Measurements from ENCODE around the gene CRYBG1. TPM values are rescaled to one million over a fixed set of nuclear protein-coding genes. Genes with fewer than 3 reads are reported as not detected.

The CRYBG1 gene
- total and polyA plus RNA-seq, 5 donors from 2014 or later = 16.4 to 83.8 (median 19.6) TPM

- DNase-seq = no peak
- Histone ChIP-seq H3K27ac (ENCODE audit: insufficient read depth, low read length, poor library complexity, severe bottlenecking) (no peak overlapping the region), H3K4me3 (ENCODE audit: low read depth, low read length) (no peak overlapping the region), H3K36me3 (ENCODE audit: control insufficient read depth, insufficient read depth, low read length) (no peaks in the 10 kb centered on the region), H3K27me3 (ENCODE audit: control insufficient read depth, insufficient read depth, low read length) (peaks cover 9% of the 10 kb centered on the region), H3K9me3 (ENCODE audit: control insufficient read depth in 2 of 2, low read length in 2 of 2) (no peaks in the 10 kb centered on the region), H3K4me1 (ENCODE audit: control insufficient read depth, insufficient read depth, low read length, poor library complexity, severe bottlenecking) (no peaks in the 10 kb centered on the region)
- Mint-ChIP-seq H3K4me1 (no peaks in the 10 kb centered on the region), H3K36me3 (no peaks in the 10 kb centered on the region), H3K4me3 (no peak overlapping the region), H3K9me3 (peaks cover 0 to 2% (median 0%) of the 10 kb centered on the region in 7 donors), H3K27ac (no peak overlapping the region), H3K27me3 (peaks cover 49% of the 10 kb centered on the region)
- ATAC-seq (ENCODE audit: low read depth in 2 of 2) = no peak
Measured at GRCh38 chr6:106413722-106414121, 53.2 kb downstream of the CRYBG1 start.

DNA sequence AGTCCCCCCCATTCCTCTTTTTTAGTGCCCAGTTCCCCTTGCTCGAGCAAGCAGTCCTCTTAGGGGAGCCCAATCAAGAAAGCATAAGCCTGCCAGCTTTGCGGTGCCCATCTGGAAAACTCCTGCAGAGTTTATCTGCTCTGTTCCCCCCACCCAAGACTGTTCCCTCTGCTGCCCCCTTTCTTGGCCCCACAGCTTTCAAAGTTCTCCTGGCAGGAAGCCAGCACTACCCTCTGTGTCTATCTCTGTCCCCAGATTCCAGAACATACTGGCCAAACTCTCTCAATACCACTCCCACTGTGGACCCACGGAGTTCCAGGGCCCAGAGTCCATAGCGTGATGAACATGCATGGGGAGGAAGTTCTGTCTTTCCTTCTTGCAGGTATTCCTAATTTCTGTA, 55.4 kb downstream of the CRYBG1 start:
- no peaks in the 10 kb centered on the region for H3K4me1 ChIP-seq (ENCODE audit: control insufficient read depth, insufficient read depth, low read length, poor library complexity, severe bottlenecking)
- H3K4me3 ChIP-seq (ENCODE audit: low read depth, low read length) = no peak overlapping the region
- ATAC-seq (ENCODE audit: low read depth in 2 of 2) = no peak
- Mint-ChIP-seq H3K27ac (no peak overlapping the region), H3K9me3 (peaks cover 0 to 2% (median 0%) of the 10 kb centered on the region in 7 donors), H3K27me3 (peaks cover 50% of the 10 kb centered on the region), H3K36me3 (no peaks in the 10 kb centered on the region), H3K4me3 (peak overlapping the region in 1 of 4 donors; percentile 53), H3K4me1 (no peaks in the 10 kb centered on the region)
- H3K36me3 ChIP-seq (ENCODE audit: control insufficient read depth, insufficient read depth, low read length) = no peaks in the 10 kb centered on the region
- no peaks in the 10 kb centered on the region for H3K9me3 ChIP-seq (ENCODE audit: control insufficient read depth in 2 of 2, low read length in 2 of 2)
- H3K27me3 ChIP-seq (ENCODE audit: control insufficient read depth, insufficient read depth, low read length) = peaks cover 10% of the 10 kb centered on the region
- no peak for DNase-seq
- no peak overlapping the region for H3K27ac ChIP-seq (ENCODE audit: insufficient read depth, low read length, poor library complexity, severe bottlenecking)

DNA sequence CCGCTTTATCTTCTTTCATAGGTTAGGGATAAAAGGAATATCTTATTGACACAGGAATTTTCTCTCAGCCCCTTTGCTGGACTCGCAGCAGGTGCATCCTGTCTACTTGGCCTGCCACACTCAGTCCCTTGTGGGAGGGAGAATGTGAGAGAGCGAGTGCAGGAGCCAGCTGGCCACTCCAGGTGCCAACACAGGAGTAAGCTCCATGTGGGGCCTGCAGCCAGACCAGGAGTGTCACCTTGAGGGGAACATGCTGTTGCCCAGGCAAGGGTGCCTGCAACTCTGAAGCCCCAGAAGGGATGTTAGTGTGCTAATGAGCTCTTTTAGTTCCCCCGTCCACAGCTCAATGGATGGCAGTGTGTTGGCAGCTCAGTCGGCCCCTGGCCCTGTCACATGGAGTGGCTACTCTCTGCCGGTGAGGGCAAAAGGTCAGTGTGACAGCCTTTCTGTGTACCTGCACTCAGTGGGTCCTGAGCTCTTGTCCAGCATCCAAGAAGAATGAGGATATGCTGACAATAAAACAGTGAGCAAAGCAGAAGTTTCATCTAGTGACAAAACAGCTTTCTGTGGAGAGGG, 57.1 kb downstream of the CRYBG1 start:
- Mint-ChIP-seq H3K27ac (no peak overlapping the region), H3K4me3 (no peak overlapping the region), H3K27me3 (peaks cover 43% of the 10 kb centered on the region), H3K4me1 (no peaks in the 10 kb centered on the region), H3K36me3 (no peaks in the 10 kb centered on the region), H3K9me3 (peaks cover 0 to 2% (median 0%) of the 10 kb centered on the region in 7 donors)
- H3K27me3 ChIP-seq (ENCODE audit: control insufficient read depth, insufficient read depth, low read length) = peaks cover 9% of the 10 kb centered on the region
- no peaks in the 10 kb centered on the region for H3K4me1 ChIP-seq (ENCODE audit: control insufficient read depth, insufficient read depth, low read length, poor library complexity, severe bottlenecking)
- no peaks in the 10 kb centered on the region for H3K36me3 ChIP-seq (ENCODE audit: control insufficient read depth, insufficient read depth, low read length)
- ATAC-seq (ENCODE audit: low read depth in 2 of 2) (no peak), DNase-seq (no peak)
- H3K27ac ChIP-seq (ENCODE audit: insufficient read depth, low read length, poor library complexity, severe bottlenecking) = no peak overlapping the region
- H3K9me3 ChIP-seq (ENCODE audit: control insufficient read depth in 2 of 2, low read length in 2 of 2) = no peaks in the 10 kb centered on the region
- no peak overlapping the region for H3K4me3 ChIP-seq (ENCODE audit: low read depth, low read length)

DNA sequence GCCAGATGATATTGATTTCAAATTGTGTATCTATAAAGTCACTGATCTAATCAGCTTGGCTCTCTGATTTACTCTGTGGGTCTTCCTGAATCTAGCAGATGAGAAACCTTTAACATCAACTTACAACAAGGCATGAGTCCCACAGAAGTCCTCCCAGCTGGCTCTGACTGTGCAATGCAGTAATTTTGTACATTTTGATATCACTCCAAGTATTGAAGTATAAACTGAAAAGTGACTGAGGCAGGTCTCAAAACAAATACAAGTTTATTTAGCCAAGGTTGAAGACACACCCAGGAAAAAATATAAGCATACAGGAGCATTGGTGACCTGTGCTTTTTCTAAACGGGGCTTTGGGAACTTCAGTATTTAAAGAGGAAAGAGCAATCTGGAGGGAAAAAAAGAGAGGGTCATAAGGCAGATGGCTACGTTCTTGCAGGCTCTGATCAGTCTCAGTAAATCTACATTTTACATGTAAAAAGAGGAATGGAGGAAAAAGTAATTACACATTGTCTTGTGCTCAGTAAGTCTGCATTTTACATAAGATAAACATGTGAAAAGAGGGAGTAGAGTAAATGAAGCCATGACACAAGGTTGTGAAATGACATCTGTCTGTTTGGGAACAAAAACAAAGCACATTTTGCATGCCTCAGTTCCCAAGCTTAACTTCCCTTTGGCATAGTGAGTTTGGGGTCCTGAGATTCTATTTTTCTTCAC, 59.5 kb downstream of the CRYBG1 start:
- Mint-ChIP-seq H3K4me3 (no peak overlapping the region), H3K36me3 (no peaks in the 10 kb centered on the region), H3K4me1 (no peaks in the 10 kb centered on the region), H3K9me3 (peaks cover 0 to 2% (median 0%) of the 10 kb centered on the region in 7 donors), H3K27ac (no peak overlapping the region), H3K27me3 (peaks cover 41% of the 10 kb centered on the region)
- no peaks in the 10 kb centered on the region for H3K4me1 ChIP-seq (ENCODE audit: control insufficient read depth, insufficient read depth, low read length, poor library complexity, severe bottlenecking)
- H3K9me3 ChIP-seq (ENCODE audit: control insufficient read depth in 2 of 2, low read length in 2 of 2) = no peaks in the 10 kb centered on the region
- peaks cover 9% of the 10 kb centered on the region for H3K27me3 ChIP-seq (ENCODE audit: control insufficient read depth, insufficient read depth, low read length)
- no peak overlapping the region for H3K4me3 ChIP-seq (ENCODE audit: low read depth, low read length)
- H3K27ac ChIP-seq (ENCODE audit: insufficient read depth, low read length, poor library complexity, severe bottlenecking) = no peak overlapping the region
- H3K36me3 ChIP-seq (ENCODE audit: control insufficient read depth, insufficient read depth, low read length) = no peaks in the 10 kb centered on the region
- DNase-seq (no peak), ATAC-seq (ENCODE audit: low read depth in 2 of 2) (no peak)

DNA sequence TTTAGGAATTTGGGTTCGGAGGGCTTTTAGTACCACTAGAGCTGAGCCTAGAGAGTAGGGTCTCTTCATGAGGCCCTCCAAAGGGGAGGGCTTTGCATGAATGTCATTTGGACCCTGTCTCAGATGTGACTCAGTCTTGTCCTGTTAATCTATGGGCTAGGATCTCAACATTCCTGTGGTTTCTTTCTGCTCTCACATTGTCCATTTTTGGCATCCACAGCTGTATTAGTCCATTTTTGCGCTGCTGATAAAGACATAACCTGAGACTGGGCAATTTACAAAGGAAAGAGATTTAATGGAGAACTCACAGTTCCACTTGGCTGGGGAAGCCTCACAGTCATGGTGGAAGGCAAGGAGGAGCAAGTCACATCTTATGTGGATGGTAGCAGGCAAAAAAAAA, 61.0 kb downstream of the CRYBG1 start:
- no peak overlapping the region for H3K27ac Mint-ChIP-seq
- no peaks in the 10 kb centered on the region for H3K36me3 Mint-ChIP-seq
- Histone ChIP-seq H3K4me1 (ENCODE audit: control insufficient read depth, insufficient read depth, low read length, poor library complexity, severe bottlenecking) (no peaks in the 10 kb centered on the region), H3K36me3 (ENCODE audit: control insufficient read depth, insufficient read depth, low read length) (no peaks in the 10 kb centered on the region), H3K4me3 (ENCODE audit: low read depth, low read length) (no peak overlapping the region), H3K9me3 (ENCODE audit: control insufficient read depth in 2 of 2, low read length in 2 of 2) (no peaks in the 10 kb centered on the region), H3K27ac (ENCODE audit: insufficient read depth, low read length, poor library complexity, severe bottlenecking) (no peak overlapping the region), H3K27me3 (ENCODE audit: control insufficient read depth, insufficient read depth, low read length) (peaks cover 6% of the 10 kb centered on the region)
- H3K4me3 Mint-ChIP-seq = no peak overlapping the region
- ATAC-seq (ENCODE audit: low read depth in 2 of 2) (no peak), DNase-seq (no peak)
- H3K27me3 Mint-ChIP-seq = peaks cover 30% of the 10 kb centered on the region
- peaks cover 0 to 2% (median 0%) of the 10 kb centered on the region in 7 donors for H3K9me3 Mint-ChIP-seq
- no peaks in the 10 kb centered on the region for H3K4me1 Mint-ChIP-seq

DNA sequence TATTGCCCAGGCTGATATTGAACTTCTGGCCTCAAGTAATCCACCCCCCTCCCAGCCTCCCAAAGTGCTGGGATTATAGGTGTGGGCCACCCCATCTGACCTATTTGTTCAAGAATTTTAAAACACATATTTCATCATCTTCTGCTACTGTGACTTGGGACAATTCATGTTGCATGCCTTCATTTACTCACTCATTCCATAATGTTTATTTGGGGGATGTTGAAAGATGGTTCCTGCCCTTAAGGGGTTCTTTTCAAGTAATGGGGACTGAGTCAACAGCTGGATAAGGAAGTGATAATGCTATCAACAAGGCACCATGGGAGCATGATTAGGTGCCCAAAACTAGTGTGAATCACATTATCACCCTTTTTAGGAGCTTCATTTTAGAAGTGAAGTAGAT, 62.0 kb downstream of the CRYBG1 start:
- no peaks in the 10 kb centered on the region for H3K36me3 ChIP-seq (ENCODE audit: control insufficient read depth, insufficient read depth, low read length)
- Mint-ChIP-seq H3K27ac (no peak overlapping the region), H3K4me3 (no peak overlapping the region), H3K36me3 (no peaks in the 10 kb centered on the region), H3K27me3 (peaks cover 27% of the 10 kb centered on the region), H3K4me1 (no peaks in the 10 kb centered on the region), H3K9me3 (peaks cover 0 to 2% (median 0%) of the 10 kb centered on the region in 7 donors)
- H3K4me1 ChIP-seq (ENCODE audit: control insufficient read depth, insufficient read depth, low read length, poor library complexity, severe bottlenecking) = no peaks in the 10 kb centered on the region
- no peak overlapping the region for H3K4me3 ChIP-seq (ENCODE audit: low read depth, low read length)
- DNase-seq = no peak
- no peaks in the 10 kb centered on the region for H3K9me3 ChIP-seq (ENCODE audit: control insufficient read depth in 2 of 2, low read length in 2 of 2)
- H3K27me3 ChIP-seq (ENCODE audit: control insufficient read depth, insufficient read depth, low read length) = peaks cover 6% of the 10 kb centered on the region
- no peak overlapping the region for H3K27ac ChIP-seq (ENCODE audit: insufficient read depth, low read length, poor library complexity, severe bottlenecking)
- ATAC-seq (ENCODE audit: low read depth in 2 of 2) = no peak

GRCh38 chr6:106425382-106425781, 64.9 kb downstream of the CRYBG1 start:
- Mint-ChIP-seq H3K4me1 (no peaks in the 10 kb centered on the region), H3K4me3 (no peak overlapping the region), H3K27me3 (peaks cover 16% of the 10 kb centered on the region), H3K9me3 (no peaks in the 10 kb centered on the region), H3K36me3 (no peaks in the 10 kb centered on the region), H3K27ac (no peak overlapping the region)
- H3K27ac ChIP-seq (ENCODE audit: insufficient read depth, low read length, poor library complexity, severe bottlenecking) = no peak overlapping the region
- DNase-seq (no peak), ATAC-seq (ENCODE audit: low read depth in 2 of 2) (no peak)
- H3K27me3 ChIP-seq (ENCODE audit: control insufficient read depth, insufficient read depth, low read length) = peaks cover 4% of the 10 kb centered on the region
- no peak overlapping the region for H3K4me3 ChIP-seq (ENCODE audit: low read depth, low read length)
- H3K9me3 ChIP-seq (ENCODE audit: control insufficient read depth in 2 of 2, low read length in 2 of 2) = no peaks in the 10 kb centered on the region
- no peaks in the 10 kb centered on the region for H3K36me3 ChIP-seq (ENCODE audit: control insufficient read depth, insufficient read depth, low read length)
- H3K4me1 ChIP-seq (ENCODE audit: control insufficient read depth, insufficient read depth, low read length, poor library complexity, severe bottlenecking) = no peaks in the 10 kb centered on the region

Data from CD4-positive, CD25-positive, alpha-beta regulatory T cell (primary cell).